Right lobe of liver (tissue), 4 donors: ENCODE measurements around the gene CMYA5.

Experiments
- POLR2A ChIP-seq: fragments of 450-650 bp; IDR thresholded peaks from one replicate; pipeline ENCODE4 v1.6.1; 2017; ENCODE audit warnings: antibody characterized with exemption, mild to moderate bottlenecking
- TF ChIP-seq, protein P1 (sequence below), 4 donors: fragments of 200-600 bp in 3 of 4; fragments of 450-650 bp in 1 of 4; IDR thresholded peaks; one replicate each; pipeline versions ENCODE4 v1.5.1 to v1.8.0; 2016 to 2022; ENCODE audit warnings: antibody characterized with exemption in 4 of 4, mild to moderate bottlenecking in 2 of 4
- donor health status: DM: no; HTN: no; CAD: no.
- donor health status: DM: no; HTN: no; CAD: no.
- donor health status: DM: no; HTN: yes; CAD: no.

- TF ChIP-seq, protein P1, sequence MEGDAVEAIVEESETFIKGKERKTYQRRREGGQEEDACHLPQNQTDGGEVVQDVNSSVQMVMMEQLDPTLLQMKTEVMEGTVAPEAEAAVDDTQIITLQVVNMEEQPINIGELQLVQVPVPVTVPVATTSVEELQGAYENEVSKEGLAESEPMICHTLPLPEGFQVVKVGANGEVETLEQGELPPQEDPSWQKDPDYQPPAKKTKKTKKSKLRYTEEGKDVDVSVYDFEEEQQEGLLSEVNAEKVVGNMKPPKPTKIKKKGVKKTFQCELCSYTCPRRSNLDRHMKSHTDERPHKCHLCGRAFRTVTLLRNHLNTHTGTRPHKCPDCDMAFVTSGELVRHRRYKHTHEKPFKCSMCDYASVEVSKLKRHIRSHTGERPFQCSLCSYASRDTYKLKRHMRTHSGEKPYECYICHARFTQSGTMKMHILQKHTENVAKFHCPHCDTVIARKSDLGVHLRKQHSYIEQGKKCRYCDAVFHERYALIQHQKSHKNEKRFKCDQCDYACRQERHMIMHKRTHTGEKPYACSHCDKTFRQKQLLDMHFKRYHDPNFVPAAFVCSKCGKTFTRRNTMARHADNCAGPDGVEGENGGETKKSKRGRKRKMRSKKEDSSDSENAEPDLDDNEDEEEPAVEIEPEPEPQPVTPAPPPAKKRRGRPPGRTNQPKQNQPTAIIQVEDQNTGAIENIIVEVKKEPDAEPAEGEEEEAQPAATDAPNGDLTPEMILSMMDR (IDR thresholded peaks at IDR 0.05) = no peak
- no peak for TF ChIP-seq POLR2A
Observed at GRCh38 chr5:79697222-79698170, 7.9 kb downstream of the CMYA5 start.
